Small intestine (tissue), 7 donors: ENCODE results near the gene TRIM16. TPM values are rescaled to one million over a fixed set of nuclear protein-coding genes. Genes with fewer than 3 reads are reported as not detected.

Experiments
- DNase-seq, 2 donors: peaks; one replicate each; pipeline versions ENCODE4 v3.0.0 to v3.0.0-alpha.2; 2013
- FAIRE-seq: peaks from 2 replicates; lab custom pipeline; 2012; peaks lifted over from hg19 to GRCh38; lab: Jason Lieb, UNC
- H3K27ac ChIP-seq, 3 donors: one replicate each; pipeline ENCODE4 v1.5.1; 2013; ENCODE audit warnings: low read length in 2 of 3, mild to moderate bottlenecking in 2 of 3, control low read depth in 1 of 3, inconsistent platforms in 1 of 3, low read depth in 1 of 3, moderate library complexity in 1 of 3
- H3K27me3 ChIP-seq, 3 donors: one replicate each; pipeline ENCODE4 v1.6.1; 2013; ENCODE audit warnings: low read length in 3 of 3, inconsistent platforms in 1 of 3; ENCODE audit not compliant: control insufficient read depth in 3 of 3, insufficient read depth in 3 of 3
- H3K36me3 ChIP-seq, 3 donors: one replicate each; pipeline ENCODE4 v1.6.1; 2013; ENCODE audit warnings: low read length in 3 of 3, inconsistent platforms in 1 of 3, low read depth in 1 of 3, mild to moderate bottlenecking in 1 of 3, moderate library complexity in 1 of 3; ENCODE audit not compliant: control insufficient read depth in 3 of 3, insufficient read depth in 2 of 3
- H3K4me1 ChIP-seq, 3 donors: one replicate each; pipeline ENCODE4 v1.6.1; 2013; ENCODE audit warnings: low read length in 2 of 3, inconsistent platforms in 1 of 3, low read depth in 1 of 3, mild to moderate bottlenecking in 1 of 3, moderate library complexity in 1 of 3; ENCODE audit not compliant: control insufficient read depth in 3 of 3, insufficient read depth in 2 of 3
- H3K4me3 ChIP-seq, 3 donors: one replicate each; pipeline ENCODE4 v1.5.1; 2013; ENCODE audit warnings: low read length in 3 of 3, control low read depth in 1 of 3, inconsistent platforms in 1 of 3, low read depth in 1 of 3, mild to moderate bottlenecking in 1 of 3, moderate library complexity in 1 of 3
- H3K9me3 ChIP-seq, 2 donors: one replicate each; pipeline ENCODE4 v1.6.1; 2013; ENCODE audit warnings: low read depth in 1 of 2, low read length in 1 of 2; ENCODE audit not compliant: control insufficient read depth in 2 of 2, insufficient read depth in 1 of 2
- WGBS, 3 donors: extraction: QIAGEN DNeasy Blood & Tissue Kit; methylation state at CpG; one replicate each; pipeline ENCODE4 v1.1.7; 2013; 5-methylcytosine and 5-hydroxymethylcytosine counted together
- polyA plus RNA-seq, 4 donors: library from polyadenylated mRNA; stranded (reverse) in 3 of 4; unstranded in 1 of 4; fragments of 200-250 nt in 3 of 4; fragments of 120-200 nt in 1 of 4; gene quantifications; one replicate each; pipeline versions ENCODE4 v1.2.1 to v1.2.3, GENCODE V29; 2013
- donor health status: healthy with polysubstance abuse.
- donor health status: control.
- donor health status: control.
- donor health status: Bipolar disorder and iron deficiency.
- donor health status: healthy.

Gene TRIM16
- polyA plus RNA-seq, 4 donors, result 16.5 to 24.7 (median 21.1) TPM

DNA sequence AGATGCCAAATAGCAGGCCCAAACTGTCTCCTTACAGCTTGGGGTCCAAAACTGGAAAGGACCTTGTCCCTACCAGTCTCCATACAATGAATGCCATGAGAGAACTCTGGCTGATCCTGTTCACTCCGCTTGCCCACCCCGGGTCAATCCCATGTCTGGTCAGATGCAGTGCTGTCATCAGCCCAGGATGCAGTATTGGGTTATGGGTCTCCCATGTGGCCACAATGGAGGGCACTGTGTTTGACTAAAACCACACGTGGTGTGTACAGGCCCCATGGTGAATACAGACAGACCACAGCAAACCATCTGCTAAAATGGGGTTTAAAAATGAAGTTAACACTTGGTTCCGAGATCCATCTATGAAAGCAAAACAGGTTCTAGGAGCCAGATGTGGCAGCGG is 20.4 kb downstream of the TRIM16 start:
- DNase-seq (no peak), FAIRE-seq (no peak)
- no peaks in the 10 kb centered on the region for H3K27me3 ChIP-seq
- 95 to 97% (median 96%) methylated on average over 5 of the region's 5 CpGs for whole genome bisulfite sequencing, 3 donors
- H3K4me3 ChIP-seq, result no peak overlapping the region
- H3K4me1 ChIP-seq, result no peaks in the 10 kb centered on the region
- H3K36me3 ChIP-seq, result peaks cover 0 to 20% (median 0%) of the 10 kb centered on the region in 3 donors
- H3K9me3 ChIP-seq, result no peaks in the 10 kb centered on the region
- H3K27ac ChIP-seq, result no peak overlapping the region

- H3K9me3 ChIP-seq, result no peaks in the 10 kb centered on the region
- H3K36me3 ChIP-seq, result peaks cover 0 to 20% (median 0%) of the 10 kb centered on the region in 3 donors
- no peaks in the 10 kb centered on the region for H3K4me1 ChIP-seq
- no peak for DNase-seq
- FAIRE-seq, result no peak
- H3K27ac ChIP-seq, result no peak overlapping the region
- no peaks in the 10 kb centered on the region for H3K27me3 ChIP-seq
- H3K4me3 ChIP-seq, result no peak overlapping the region
- 91 to 95% (median 94%) methylated on average over 6 of the region's 6 CpGs for WGBS, 3 donors
Observed at GRCh38 chr17:15663176-15663575, 20.9 kb downstream of the TRIM16 start.

DNA sequence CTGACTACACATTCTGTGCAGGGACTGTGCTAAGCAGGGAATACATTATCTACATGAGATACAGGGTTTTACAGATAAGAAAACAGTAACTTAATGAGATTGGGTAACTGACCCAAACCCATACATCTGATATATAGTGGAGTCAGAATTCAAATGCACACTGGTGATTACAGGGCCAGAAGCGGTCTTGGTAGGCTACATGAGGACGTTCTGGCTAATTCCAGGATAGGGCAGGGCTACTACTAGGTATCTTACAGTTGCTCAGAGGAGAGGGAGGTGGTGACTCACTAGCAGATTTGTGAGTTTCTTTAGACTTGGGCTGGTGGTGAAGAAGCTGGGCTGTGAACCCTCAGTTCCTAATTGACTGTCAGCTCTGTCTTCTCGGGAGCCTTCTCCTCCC is 21.4 kb downstream of the TRIM16 start:
- Histone ChIP-seq H3K9me3 (no peaks in the 10 kb centered on the region), H3K27ac (no peak overlapping the region), H3K4me1 (no peaks in the 10 kb centered on the region), H3K36me3 (peaks cover 0 to 20% (median 0%) of the 10 kb centered on the region in 3 donors), H3K27me3 (no peaks in the 10 kb centered on the region), H3K4me3 (no peak overlapping the region)
- WGBS, 3 donors, result 85 to 96% (median 93%) methylated on average over 3 of the region's 3 CpGs
- FAIRE-seq (no peak), DNase-seq (no peak)

DNA sequence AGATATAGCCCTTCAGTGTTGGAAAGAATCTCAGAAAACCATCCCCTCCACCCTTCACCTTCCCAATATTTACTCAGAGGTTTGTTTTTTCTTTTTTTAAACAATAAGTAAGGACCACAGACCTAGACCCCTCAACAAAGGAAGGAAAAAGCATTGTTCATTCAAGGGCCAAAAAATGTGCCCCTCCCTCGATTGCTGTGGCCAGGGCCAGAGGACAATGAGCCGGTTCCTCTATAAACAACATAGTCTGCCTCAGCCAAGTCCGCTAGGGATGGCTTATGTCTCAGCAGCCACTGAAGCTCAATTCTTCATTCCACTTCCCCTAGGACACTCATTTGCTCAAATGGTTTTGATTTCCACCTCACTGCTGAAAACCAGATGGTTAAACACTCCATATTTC is 24.0 kb downstream of the TRIM16 start:
- WGBS, 3 donors, result 74 to 91% (median 88%) methylated on average over 3 of the region's 3 CpGs
- peaks cover 0 to 20% (median 0%) of the 10 kb centered on the region in 3 donors for H3K36me3 ChIP-seq
- H3K4me1 ChIP-seq, result peaks cover 0 to 4% (median 0%) of the 10 kb centered on the region in 3 donors
- H3K27me3 ChIP-seq, result no peaks in the 10 kb centered on the region
- H3K27ac ChIP-seq, result no peak overlapping the region
- FAIRE-seq (no peak), DNase-seq (no peak)
- no peaks in the 10 kb centered on the region for H3K9me3 ChIP-seq
- no peak overlapping the region for H3K4me3 ChIP-seq

- no peak for FAIRE-seq
Observed at GRCh38 chr17:15659663-15660062, 24.4 kb downstream of the TRIM16 start.

DNA sequence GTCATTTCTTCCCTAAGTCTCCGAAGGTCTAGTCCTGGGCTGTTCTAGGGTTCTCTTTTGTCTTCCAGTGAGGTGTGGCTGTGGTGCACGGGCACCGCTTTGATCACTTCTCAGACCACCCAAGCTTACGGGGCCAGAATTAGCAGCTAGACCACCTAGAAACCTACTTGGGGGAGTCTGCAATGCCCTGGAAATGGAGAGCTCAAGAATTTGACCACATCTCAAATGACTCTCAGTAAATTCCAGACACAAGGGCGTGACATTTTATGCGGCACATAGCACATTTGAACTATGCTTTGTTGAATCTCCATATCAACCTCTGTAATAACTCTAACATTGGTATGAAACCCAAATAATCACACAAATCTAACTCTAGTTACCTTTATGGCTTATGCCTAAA is 24.9 kb downstream of the TRIM16 start:
- Histone ChIP-seq H3K9me3 (no peaks in the 10 kb centered on the region), H3K4me3 (no peak overlapping the region), H3K36me3 (peaks cover 0 to 16% (median 0%) of the 10 kb centered on the region in 3 donors), H3K27me3 (no peaks in the 10 kb centered on the region), H3K27ac (no peak overlapping the region), H3K4me1 (peaks cover 0 to 10% (median 0%) of the 10 kb centered on the region in 3 donors)
- no peak for FAIRE-seq
- WGBS, 3 donors, result 95 to 97% (median 97%) methylated on average over 6 of the region's 6 CpGs
- DNase-seq, result no peak

More at GRCh38 chr17:15659663-15660062, 24.4 kb downstream of the TRIM16 start:
- H3K9me3 ChIP-seq, result no peaks in the 10 kb centered on the region
- peak overlapping the region in 1 of 3 donors; percentile 3 for H3K27ac ChIP-seq
- no peaks in the 10 kb centered on the region for H3K27me3 ChIP-seq
- peaks cover 0 to 8% (median 0%) of the 10 kb centered on the region in 3 donors for H3K4me1 ChIP-seq
- DNase-seq, result no peak
- H3K36me3 ChIP-seq, result peaks cover 0 to 20% (median 0%) of the 10 kb centered on the region in 3 donors
- 77 to 86% (median 85%) methylated on average over 4 of the region's 4 CpGs for WGBS, 3 donors
- H3K4me3 ChIP-seq, result no peak overlapping the region

- Histone ChIP-seq H3K9me3 (no peaks in the 10 kb centered on the region), H3K4me1 (peaks cover 0 to 12% (median 0%) of the 10 kb centered on the region in 3 donors), H3K27me3 (no peaks in the 10 kb centered on the region), H3K36me3 (peaks cover 0 to 12% (median 0%) of the 10 kb centered on the region in 3 donors), H3K27ac (no peak overlapping the region), H3K4me3 (no peak overlapping the region)
- no peak for DNase-seq
- FAIRE-seq, result no peak
- 64 to 88% (median 85%) methylated on average over 3 of the region's 3 CpGs for WGBS, 3 donors
Observed at GRCh38 chr17:15658296-15658695, 25.8 kb downstream of the TRIM16 start.

GRCh38 chr17:15657868-15658267 is 26.2 kb downstream of the TRIM16 start:
- no peak overlapping the region for H3K27ac ChIP-seq
- no peak for FAIRE-seq

More at GRCh38 chr17:15657868-15658267, 26.2 kb downstream of the TRIM16 start:
- no peaks in the 10 kb centered on the region for H3K9me3 ChIP-seq
- H3K4me3 ChIP-seq, result no peak overlapping the region
- no peak for DNase-seq
- no peaks in the 10 kb centered on the region for H3K27me3 ChIP-seq
- peaks cover 0 to 12% (median 0%) of the 10 kb centered on the region in 3 donors for H3K36me3 ChIP-seq
- H3K4me1 ChIP-seq, result peaks cover 0 to 12% (median 0%) of the 10 kb centered on the region in 3 donors
